GM12801 (cell line): ENCODE data around the gene IFI44.

Source experiments
- TF ChIP-seq, protein P1 (sequence below): IDR thresholded peaks from one replicate; pipeline ENCODE4 v1.5.1; 2011; ENCODE audit warnings: control low read depth; ENCODE audit not compliant: insufficient read length; ENCODE audit errors: extremely low read depth

IFI44 gene

DNA sequence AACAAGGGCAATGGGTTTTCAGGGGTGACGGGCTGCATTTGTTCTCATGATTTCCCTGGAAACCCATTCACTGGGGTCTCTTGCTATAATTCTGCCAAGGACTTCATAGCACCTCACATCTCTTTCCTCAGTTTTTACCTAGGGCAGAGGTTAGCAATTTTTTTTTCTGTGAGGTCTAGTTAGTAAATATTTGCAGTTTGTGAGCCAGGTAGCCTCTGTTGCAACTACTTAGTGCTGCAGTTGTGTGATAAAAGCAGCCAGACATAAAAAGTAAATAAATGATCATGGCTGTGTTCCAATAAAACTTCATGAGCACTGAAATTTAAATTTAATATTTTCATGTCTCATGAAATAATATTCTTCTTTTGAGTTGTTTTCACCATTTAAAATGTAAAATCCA is 37.7 kb downstream of the IFI44 start:
- TF ChIP-seq, protein P1, sequence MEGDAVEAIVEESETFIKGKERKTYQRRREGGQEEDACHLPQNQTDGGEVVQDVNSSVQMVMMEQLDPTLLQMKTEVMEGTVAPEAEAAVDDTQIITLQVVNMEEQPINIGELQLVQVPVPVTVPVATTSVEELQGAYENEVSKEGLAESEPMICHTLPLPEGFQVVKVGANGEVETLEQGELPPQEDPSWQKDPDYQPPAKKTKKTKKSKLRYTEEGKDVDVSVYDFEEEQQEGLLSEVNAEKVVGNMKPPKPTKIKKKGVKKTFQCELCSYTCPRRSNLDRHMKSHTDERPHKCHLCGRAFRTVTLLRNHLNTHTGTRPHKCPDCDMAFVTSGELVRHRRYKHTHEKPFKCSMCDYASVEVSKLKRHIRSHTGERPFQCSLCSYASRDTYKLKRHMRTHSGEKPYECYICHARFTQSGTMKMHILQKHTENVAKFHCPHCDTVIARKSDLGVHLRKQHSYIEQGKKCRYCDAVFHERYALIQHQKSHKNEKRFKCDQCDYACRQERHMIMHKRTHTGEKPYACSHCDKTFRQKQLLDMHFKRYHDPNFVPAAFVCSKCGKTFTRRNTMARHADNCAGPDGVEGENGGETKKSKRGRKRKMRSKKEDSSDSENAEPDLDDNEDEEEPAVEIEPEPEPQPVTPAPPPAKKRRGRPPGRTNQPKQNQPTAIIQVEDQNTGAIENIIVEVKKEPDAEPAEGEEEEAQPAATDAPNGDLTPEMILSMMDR, result no peak

DNA sequence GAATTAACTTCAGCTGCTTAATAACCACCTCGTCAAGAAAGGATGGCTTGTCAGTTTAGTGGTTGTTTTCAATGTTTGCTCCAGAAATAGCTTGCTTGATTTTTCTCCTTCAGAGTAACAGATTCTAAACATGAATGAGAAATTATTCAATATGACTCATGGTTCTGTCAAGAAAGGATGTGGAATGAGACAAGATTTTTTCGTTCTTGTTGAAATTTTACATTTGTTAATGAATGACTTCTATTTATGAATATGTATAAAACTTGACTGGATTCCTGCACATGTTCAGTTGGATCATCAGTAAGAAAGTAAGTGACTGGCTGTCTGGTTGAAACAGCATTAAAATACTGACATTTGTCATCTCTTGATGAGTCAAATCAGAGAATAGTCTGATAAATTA is 38.3 kb downstream of the IFI44 start:
- TF ChIP-seq, protein P1, result no peak

DNA sequence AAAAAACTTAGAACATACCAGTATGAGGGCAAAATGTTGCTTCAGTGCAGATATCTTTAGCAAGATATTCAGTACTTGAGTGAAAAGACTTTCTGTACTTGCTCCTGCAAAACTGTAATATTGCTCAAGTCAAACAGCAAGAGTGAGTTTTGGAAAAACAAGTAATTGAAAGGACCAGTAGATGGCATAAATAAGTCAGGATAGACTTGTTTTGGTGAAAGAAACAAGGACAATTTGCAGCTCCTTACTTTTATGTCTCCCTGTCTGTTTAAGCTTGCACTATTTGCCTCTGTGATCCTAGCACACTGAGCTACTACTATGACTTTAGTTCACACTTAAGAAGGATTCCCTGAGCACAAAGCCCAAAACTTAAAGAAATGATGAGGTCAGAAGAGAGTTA is 39.1 kb downstream of the IFI44 start:
- TF ChIP-seq, protein P1, result no peak

DNA sequence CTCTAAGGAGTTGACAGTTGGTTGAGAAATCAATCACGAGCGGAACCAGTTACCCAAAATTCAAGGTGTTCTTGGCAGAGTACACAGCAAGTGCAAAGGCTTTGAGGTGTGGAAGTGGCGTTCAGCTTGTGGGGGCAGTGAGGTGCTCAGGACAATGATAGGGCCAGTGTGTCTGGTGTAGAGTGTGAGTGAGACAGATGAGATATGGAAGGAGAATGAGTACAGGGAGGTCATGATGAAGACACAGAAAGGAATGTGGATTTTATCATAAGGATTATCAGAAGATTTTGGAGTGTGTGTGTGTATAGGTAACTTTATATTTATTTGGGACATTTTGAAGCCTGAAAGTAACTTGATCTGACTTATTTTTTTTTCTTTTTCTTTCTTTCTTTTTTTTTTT is 40.9 kb downstream of the IFI44 start:
- TF ChIP-seq, protein P1, result no peak

DNA sequence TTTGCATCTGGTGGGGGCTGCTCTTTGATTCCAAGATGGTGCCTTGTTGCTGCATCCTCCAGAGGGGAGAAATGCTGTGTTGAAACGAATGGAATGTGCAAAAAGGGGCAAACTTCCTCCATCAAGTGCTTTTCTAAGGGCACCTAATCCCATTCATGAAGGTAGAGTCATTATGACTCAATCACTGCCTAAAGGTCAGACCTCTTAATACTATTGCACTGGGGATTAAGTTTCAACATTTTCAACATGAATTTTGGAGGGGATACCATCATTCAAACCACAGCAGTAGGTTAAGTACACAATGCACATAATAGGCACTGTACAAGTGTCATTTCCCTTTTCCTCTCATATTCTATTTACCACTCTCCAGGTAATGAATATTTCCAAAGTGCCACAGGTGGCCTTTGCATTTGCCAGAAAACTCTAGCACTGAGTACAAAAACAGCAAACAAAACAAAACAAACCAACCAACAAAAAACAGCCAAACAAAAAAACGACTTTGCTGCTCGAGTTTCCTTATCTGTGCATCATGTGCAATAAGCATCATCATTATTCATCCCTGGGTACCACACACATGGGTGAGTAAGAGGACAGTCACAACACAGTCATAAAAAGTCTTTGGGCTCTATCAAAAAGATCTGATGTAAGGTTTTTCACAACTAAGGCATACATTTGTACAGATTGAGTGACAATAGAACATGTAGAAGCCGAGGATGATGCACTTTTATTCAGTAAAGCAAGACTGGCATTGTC is 42.5 kb downstream of the IFI44 start:
- TF ChIP-seq, protein P1, result no peak

DNA sequence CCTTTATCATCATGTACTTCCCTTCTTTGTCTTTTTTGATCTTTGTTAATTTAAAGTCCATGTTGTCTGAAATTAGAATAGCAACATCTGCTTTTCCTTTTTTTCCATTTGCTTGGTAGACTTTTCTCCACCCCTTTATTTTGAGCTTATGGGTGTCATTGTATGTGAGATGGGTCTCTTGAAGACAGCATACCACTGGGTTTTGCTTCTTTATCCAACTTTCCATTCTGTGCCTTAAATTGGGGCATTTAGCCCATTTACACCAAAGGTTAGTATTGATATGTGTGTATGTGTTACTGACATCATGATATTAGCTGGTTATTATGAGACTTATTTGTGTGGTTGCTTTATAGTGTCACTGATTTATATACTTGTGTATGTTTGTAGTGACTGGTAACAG is 50.2 kb downstream of the IFI44 start:
- TF ChIP-seq, protein P1, result no peak

DNA sequence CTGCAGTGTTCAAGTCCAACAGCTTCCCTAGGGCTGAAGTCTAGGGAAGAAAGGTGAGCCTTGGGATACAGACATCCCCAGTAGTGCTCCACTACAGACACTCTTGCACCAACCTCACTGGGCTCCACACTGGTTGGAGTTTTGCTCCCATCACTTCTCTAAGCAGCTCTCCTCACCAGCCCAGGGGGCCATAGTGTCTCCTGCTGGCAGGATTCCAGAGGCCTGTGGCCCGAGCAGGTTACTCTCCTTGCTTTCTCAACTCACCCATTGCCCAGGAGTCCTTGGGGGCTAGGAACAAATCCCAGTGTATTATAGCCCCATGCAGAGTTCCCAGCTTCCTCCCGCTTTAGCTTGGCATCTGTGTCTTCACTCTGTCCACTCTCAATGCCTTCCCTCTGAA is 52.8 kb downstream of the IFI44 start:
- TF ChIP-seq, protein P1, result no peak

DNA sequence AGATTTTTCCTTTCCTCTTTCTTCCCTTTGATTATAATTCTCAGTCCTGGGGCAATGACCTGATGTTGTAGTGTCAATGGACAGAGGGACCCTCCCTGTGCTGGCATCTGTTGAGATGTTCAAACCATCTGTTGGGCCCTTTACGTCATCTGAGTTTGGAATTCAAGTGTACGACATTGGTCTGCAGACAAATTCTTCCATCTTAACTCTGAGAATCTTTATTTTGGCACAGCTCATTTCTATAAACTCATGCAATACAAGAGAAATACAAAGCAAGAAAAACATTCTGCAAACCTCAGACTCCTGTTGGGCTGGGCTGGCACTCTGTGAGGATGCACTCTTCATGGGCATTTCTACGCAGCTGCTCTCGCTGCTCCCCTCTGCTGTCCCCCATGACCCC is 54.2 kb downstream of the IFI44 start:
- TF ChIP-seq, protein P1, result no peak
